HG03196 (cell line): ENCODE data around the gene AKIRIN2.
"Not testable (repeated sequence)": the region's sequence is repeated elsewhere in the genome, so short reads cannot be mapped to it uniquely, and the experiment has no call there.

ENCODE experiments used
- ATAC-seq: cut with Tn5 transposase; IDR thresholded peaks from one replicate; pipeline ENCODE4 v1.9.1; 2021; ENCODE audit not compliant: unreplicated experiment

Gene AKIRIN2

GRCh38 chr6:87690441-87690840 lies 11.6 kb downstream of the AKIRIN2 start:
- ATAC-seq: no peak

- ATAC-seq: not testable (repeated sequence)
Measured at GRCh38 chr6:87687893-87688292, 14.1 kb downstream of the AKIRIN2 start.

- no peak for ATAC-seq
Measured at GRCh38 chr6:87687296-87687695, 14.7 kb downstream of the AKIRIN2 start.

- not testable (repeated sequence) for ATAC-seq
Measured at GRCh38 chr6:87686636-87687205, 15.3 kb downstream of the AKIRIN2 start.

GRCh38 chr6:87684895-87685654 lies 17.0 kb downstream of the AKIRIN2 start:
- no peak for ATAC-seq

- no peak for ATAC-seq
Measured at GRCh38 chr6:87683890-87684289, 18.1 kb downstream of the AKIRIN2 start.

GRCh38 chr6:87682310-87682709 lies 19.7 kb downstream of the AKIRIN2 start:
- ATAC-seq: no peak

- ATAC-seq: no peak
Measured at GRCh38 chr6:87675004-87675681, 26.9 kb downstream of the AKIRIN2 start.

GRCh38 chr6:87674290-87674689 lies 27.7 kb downstream of the AKIRIN2 start:
- no peak for ATAC-seq

- ATAC-seq: no peak
Measured at GRCh38 chr6:87673237-87673636, 28.8 kb downstream of the AKIRIN2 start.

- no peak for ATAC-seq
Measured at GRCh38 chr6:87672641-87673040, 29.4 kb downstream of the AKIRIN2 start.

- no peak for ATAC-seq
Measured at GRCh38 chr6:87671555-87672029, 30.4 kb downstream of the AKIRIN2 start.

GRCh38 chr6:87670707-87671106 lies 31.3 kb downstream of the AKIRIN2 start:
- no peak for ATAC-seq

GRCh38 chr6:87669051-87669450 lies 33.0 kb downstream of the AKIRIN2 start:
- ATAC-seq: no peak

GRCh38 chr6:87668013-87668412 lies 34.0 kb downstream of the AKIRIN2 start:
- no peak for ATAC-seq

- no peak for ATAC-seq
Measured at GRCh38 chr6:87667032-87667431, 35.0 kb downstream of the AKIRIN2 start.

- no peak for ATAC-seq
Measured at GRCh38 chr6:87664921-87665485, 37.0 kb downstream of the AKIRIN2 start.

GRCh38 chr6:87663434-87663833 lies 38.6 kb downstream of the AKIRIN2 start:
- ATAC-seq: no peak

- no peak for ATAC-seq
Measured at GRCh38 chr6:87661503-87661902, 40.5 kb downstream of the AKIRIN2 start.

GRCh38 chr6:87661016-87661415 lies 41.0 kb downstream of the AKIRIN2 start:
- no peak for ATAC-seq

GRCh38 chr6:87660226-87660911 lies 41.7 kb downstream of the AKIRIN2 start:
- ATAC-seq: no peak
